ENCODE results near the gene PLEKHD1. TPM values are rescaled to one million over a fixed set of nuclear protein-coding genes. Genes with fewer than 3 reads are reported as not detected.

Gene PLEKHD1
- total RNA-seq, 2 experiments from 2014 or later = 0.09 to 0.19 TPM

DNA sequence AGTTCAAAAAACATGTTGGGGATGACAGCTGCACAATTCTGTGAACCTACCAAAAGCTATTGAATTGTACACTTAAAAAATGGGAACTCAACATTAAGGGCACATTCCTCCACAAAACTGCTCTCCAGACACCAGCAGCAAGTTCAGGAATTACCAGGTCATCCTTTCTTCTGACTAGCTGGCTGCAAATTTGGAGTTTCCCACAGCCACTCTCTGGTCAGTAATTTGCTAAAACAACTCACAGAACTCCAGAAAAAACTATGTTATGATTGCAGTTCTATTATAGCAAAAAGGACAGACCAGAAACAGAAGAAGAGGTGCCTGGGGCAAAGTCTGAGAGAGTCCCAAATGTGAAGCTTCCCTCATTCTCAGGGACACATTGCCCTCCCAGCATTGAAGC, 20.1 kb upstream of the PLEKHD1 start:
- Histone ChIP-seq H3K9me2 (ENCODE audit: insufficient read depth, low read length) (no peaks in the 10 kb centered on the region), H3K36me3 (ENCODE audit: insufficient read depth, low read length) (peaks cover 17% of the 10 kb centered on the region; the same call in 1 of the 2 replicates), H3K4me2 (ENCODE audit: low read length) (no peak overlapping the region), H3K4me3 (ENCODE audit: low read depth, low read length, poor library complexity, severe bottlenecking) (no peak overlapping the region), H3K4me1 (ENCODE audit: insufficient read depth, low read length, poor library complexity, severe bottlenecking) (no peaks in the 10 kb centered on the region), H3K27ac (ENCODE audit: low read depth, low read length, poor library complexity, severe bottlenecking) (no peak overlapping the region), H3K9me3 (ENCODE audit: low read length) (no peaks in the 10 kb centered on the region), H4K20me1 (ENCODE audit: insufficient read depth, low read length) (no peaks in the 10 kb centered on the region), H2AFZ (ENCODE audit: low read length) (no peak overlapping the region), H3K79me2 (ENCODE audit: insufficient read depth, low read depth, low read length) (no peaks in the 10 kb centered on the region)
- CTCF ChIA-PET (ENCODE audit: unreplicated experiment) = no interaction called here
- POLR2A ChIA-PET = interaction anchor here (0.7 to 1.6 kb wide), 3 partner anchors 18 to 111 kb away, joined by 3 read pairs; partner anchors contain the start of genes ERH and SLC39A9
- intact Hi-C loops (cut with micrococcal nuclease; ENCODE audit: unreplicated experiment) = no loop called here
- no peak for DNase-seq (ENCODE audit: low spot score)
- BruUV-seq (replicated peaks) = no TSS peak
- no peak for TF ChIP-seq EZH2phosphoT487 (IDR thresholded peaks at IDR 0.05; ENCODE audit: borderline replicate concordance, low read depth, low read length)
- TF ChIP-seq, protein P1, sequence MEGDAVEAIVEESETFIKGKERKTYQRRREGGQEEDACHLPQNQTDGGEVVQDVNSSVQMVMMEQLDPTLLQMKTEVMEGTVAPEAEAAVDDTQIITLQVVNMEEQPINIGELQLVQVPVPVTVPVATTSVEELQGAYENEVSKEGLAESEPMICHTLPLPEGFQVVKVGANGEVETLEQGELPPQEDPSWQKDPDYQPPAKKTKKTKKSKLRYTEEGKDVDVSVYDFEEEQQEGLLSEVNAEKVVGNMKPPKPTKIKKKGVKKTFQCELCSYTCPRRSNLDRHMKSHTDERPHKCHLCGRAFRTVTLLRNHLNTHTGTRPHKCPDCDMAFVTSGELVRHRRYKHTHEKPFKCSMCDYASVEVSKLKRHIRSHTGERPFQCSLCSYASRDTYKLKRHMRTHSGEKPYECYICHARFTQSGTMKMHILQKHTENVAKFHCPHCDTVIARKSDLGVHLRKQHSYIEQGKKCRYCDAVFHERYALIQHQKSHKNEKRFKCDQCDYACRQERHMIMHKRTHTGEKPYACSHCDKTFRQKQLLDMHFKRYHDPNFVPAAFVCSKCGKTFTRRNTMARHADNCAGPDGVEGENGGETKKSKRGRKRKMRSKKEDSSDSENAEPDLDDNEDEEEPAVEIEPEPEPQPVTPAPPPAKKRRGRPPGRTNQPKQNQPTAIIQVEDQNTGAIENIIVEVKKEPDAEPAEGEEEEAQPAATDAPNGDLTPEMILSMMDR (conservative IDR thresholded peaks at IDR 0.05; ENCODE audit: low read length) = no peak

DNA sequence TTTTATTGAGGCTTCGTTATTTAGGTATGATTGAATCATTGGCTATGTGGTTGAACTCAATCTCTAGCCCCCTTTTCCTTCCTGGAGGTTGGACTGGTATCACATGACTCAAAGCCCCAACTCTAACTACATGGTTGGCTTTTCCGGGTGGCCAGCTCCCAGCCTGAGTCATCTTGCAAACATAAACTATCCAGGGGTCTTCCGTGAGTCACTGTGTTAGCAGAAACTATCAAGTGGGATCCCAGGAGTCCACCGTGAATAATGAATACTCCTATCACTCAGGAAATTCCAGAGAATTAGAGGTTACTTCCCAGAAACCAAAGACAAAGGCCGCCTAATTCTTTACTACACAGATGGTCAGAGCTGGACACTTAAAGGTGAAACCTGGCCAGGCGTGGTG, 19.7 kb upstream of the PLEKHD1 start:
- CTCF ChIA-PET (ENCODE audit: unreplicated experiment) = no interaction called here
- DNase-seq (ENCODE audit: low spot score) = no peak
- POLR2A ChIA-PET = interaction anchor here (0.7 to 1.6 kb wide), 3 partner anchors 24 to 111 kb away, joined by 3 to 4 read pairs (median 3); partner anchors contain the start of genes ERH and SLC39A9
- no peak overlapping the region for H3K4me2 ChIP-seq (ENCODE audit: low read length)
- no peaks in the 10 kb centered on the region for H3K4me1 ChIP-seq (ENCODE audit: insufficient read depth, low read length, poor library complexity, severe bottlenecking)
- H4K20me1 ChIP-seq (ENCODE audit: insufficient read depth, low read length) = no peaks in the 10 kb centered on the region
- intact Hi-C loops (cut with micrococcal nuclease; ENCODE audit: unreplicated experiment) = no loop called here
- H3K36me3 ChIP-seq (ENCODE audit: insufficient read depth, low read length) = peaks cover 13% of the 10 kb centered on the region; the same call in 1 of the 2 replicates
- no peaks in the 10 kb centered on the region for H3K79me2 ChIP-seq (ENCODE audit: insufficient read depth, low read depth, low read length)
- H3K4me3 ChIP-seq (ENCODE audit: low read depth, low read length, poor library complexity, severe bottlenecking) = no peak overlapping the region
- BruUV-seq (replicated peaks) = no TSS peak
- no peaks in the 10 kb centered on the region for H3K9me2 ChIP-seq (ENCODE audit: insufficient read depth, low read length)
- no peaks in the 10 kb centered on the region for H3K9me3 ChIP-seq (ENCODE audit: low read length)
- no peak for TF ChIP-seq EZH2phosphoT487 (IDR thresholded peaks at IDR 0.05; ENCODE audit: borderline replicate concordance, low read depth, low read length)
- TF ChIP-seq, protein P1 (conservative IDR thresholded peaks at IDR 0.05; ENCODE audit: low read length) = no peak
- no peak overlapping the region for H3K27ac ChIP-seq (ENCODE audit: low read depth, low read length, poor library complexity, severe bottlenecking)
- H2AFZ ChIP-seq (ENCODE audit: low read length) = no peak overlapping the region

DNA sequence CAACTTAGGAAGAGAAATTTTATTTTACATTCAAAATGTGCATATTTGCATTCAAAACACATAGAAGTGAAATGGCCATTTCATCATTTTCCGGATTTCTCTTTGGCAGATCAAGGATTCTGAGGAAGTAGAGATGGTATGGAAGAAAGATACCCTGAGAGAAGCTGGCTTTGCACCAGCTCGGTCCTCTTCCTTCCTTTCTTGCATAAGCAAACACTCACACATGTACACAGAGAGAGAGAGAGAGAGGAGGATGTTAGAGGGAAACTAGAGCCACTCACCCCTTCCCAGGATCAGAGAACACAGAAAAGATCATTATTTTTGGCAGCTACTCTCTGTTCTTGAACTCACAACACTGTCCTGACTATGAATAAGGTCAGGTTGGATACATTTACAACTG, 15.6 kb upstream of the PLEKHD1 start:
- intact Hi-C loops (cut with micrococcal nuclease; ENCODE audit: unreplicated experiment) = no loop called here
- DNase-seq (ENCODE audit: low spot score) = no peak
- Histone ChIP-seq H3K4me2 (ENCODE audit: low read length) (no peak overlapping the region), H3K9me2 (ENCODE audit: insufficient read depth, low read length) (no peaks in the 10 kb centered on the region), H3K9me3 (ENCODE audit: low read length) (no peaks in the 10 kb centered on the region), H3K4me1 (ENCODE audit: insufficient read depth, low read length, poor library complexity, severe bottlenecking) (no peaks in the 10 kb centered on the region), H3K36me3 (ENCODE audit: insufficient read depth, low read length) (no peaks in the 10 kb centered on the region), H3K27ac (ENCODE audit: low read depth, low read length, poor library complexity, severe bottlenecking) (no peak overlapping the region), H3K4me3 (ENCODE audit: low read depth, low read length, poor library complexity, severe bottlenecking) (no peak overlapping the region), H3K79me2 (ENCODE audit: insufficient read depth, low read depth, low read length) (no peaks in the 10 kb centered on the region), H4K20me1 (ENCODE audit: insufficient read depth, low read length) (no peaks in the 10 kb centered on the region), H2AFZ (ENCODE audit: low read length) (no peak overlapping the region)
- BruUV-seq (replicated peaks) = no TSS peak
- no peak for TF ChIP-seq EZH2phosphoT487 (IDR thresholded peaks at IDR 0.05; ENCODE audit: borderline replicate concordance, low read depth, low read length)
- TF ChIP-seq, protein P1 (conservative IDR thresholded peaks at IDR 0.05; ENCODE audit: low read length) = no peak
- ChIA-PET POLR2A (no interaction called here), CTCF (ENCODE audit: unreplicated experiment) (no interaction called here)

Measured in OCI-LY7 (cell line).